Activated CD4-positive, CD25-positive, alpha-beta regulatory T cell (primary cell): ENCODE results near the gene LAD1.

Source experiments
- DNase-seq, 4 experiments: peaks; one replicate each; lab custom pipeline; 2025; lab: John Stamatoyannopoulos, UW

The LAD1 gene

GRCh38 chr1:201363467-201363866, 35.7 kb downstream of the LAD1 start:
- DNase-seq = no peak

- DNase-seq = no peak
Measured at GRCh38 chr1:201362906-201363305, 36.2 kb downstream of the LAD1 start.

GRCh38 chr1:201361652-201362504, 37.2 kb downstream of the LAD1 start:
- DNase-seq = no peak

GRCh38 chr1:201360901-201361651, 38.0 kb downstream of the LAD1 start:
- no peak for DNase-seq

- DNase-seq = no peak
Measured at GRCh38 chr1:201360486-201360885, 38.6 kb downstream of the LAD1 start.

GRCh38 chr1:201359873-201360210, 39.3 kb downstream of the LAD1 start:
- DNase-seq = no peak

- no peak for DNase-seq
Measured at GRCh38 chr1:201359031-201359872, 39.9 kb downstream of the LAD1 start.

GRCh38 chr1:201358596-201358995, 40.5 kb downstream of the LAD1 start:
- no peak for DNase-seq

- DNase-seq = no peak
Measured at GRCh38 chr1:201357636-201358348, 41.3 kb downstream of the LAD1 start.

GRCh38 chr1:201357211-201357610, 41.9 kb downstream of the LAD1 start:
- DNase-seq = no peak

- DNase-seq = no peak
Measured at GRCh38 chr1:201356701-201357100, 42.4 kb downstream of the LAD1 start.

GRCh38 chr1:201356236-201356635, 42.9 kb downstream of the LAD1 start:
- no peak for DNase-seq

GRCh38 chr1:201355471-201355870, 43.7 kb downstream of the LAD1 start:
- no peak for DNase-seq

- no peak for DNase-seq
Measured at GRCh38 chr1:201354901-201355295, 44.2 kb downstream of the LAD1 start.

GRCh38 chr1:201354151-201354900, 44.8 kb downstream of the LAD1 start:
- no peak for DNase-seq

- no peak for DNase-seq
Measured at GRCh38 chr1:201353186-201353940, 45.8 kb downstream of the LAD1 start.

GRCh38 chr1:201351617-201352016, 47.5 kb downstream of the LAD1 start:
- no peak for DNase-seq

- DNase-seq = no peak
Measured at GRCh38 chr1:201350884-201351283, 48.2 kb downstream of the LAD1 start.

GRCh38 chr1:201350361-201350725, 48.8 kb downstream of the LAD1 start:
- no peak for DNase-seq

- no peak for DNase-seq
Measured at GRCh38 chr1:201349092-201349491, 50.0 kb downstream of the LAD1 start.

- no peak for DNase-seq
Measured at GRCh38 chr1:201348211-201348566, 50.9 kb downstream of the LAD1 start.
